SU-DHL-6 (cell line): ENCODE measurements around the gene CACNA1C.

ENCODE experiments used
- H2AFZ ChIP-seq: fragments of 200-600 bp; sonication (generic); 2 replicates; pipeline ENCODE4 v1.6.1; 2014; ENCODE audit warnings: low read depth, mild to moderate bottlenecking, moderate library complexity, mixed read lengths, antibody characterized with exemption, low read length; ENCODE audit not compliant: severe bottlenecking
- H3F3A ChIP-seq: fragments of 200-600 bp; shearing (Covaris generic); 2 replicates; pipeline ENCODE4 v1.6.0; 2016; ENCODE audit warnings: antibody characterized with exemption, mild to moderate bottlenecking; ENCODE audit not compliant: insufficient read depth
- H3K27ac ChIP-seq: fragments of 200-600 bp; sonication (generic); 2 replicates; pipeline ENCODE4 v1.5.1; 2016; ENCODE audit warnings: low read depth, mild to moderate bottlenecking, low read length, moderate library complexity, mixed read lengths
- H3K27me3 ChIP-seq: fragments of 200-600 bp; sonication (generic), shearing (Covaris generic); 2 replicates; pipeline ENCODE4 v1.6.0; 2014; ENCODE audit warnings: mild to moderate bottlenecking, low read length
- H3K36me3 ChIP-seq: fragments of 200-600 bp; sonication (generic); 2 replicates; pipeline ENCODE4 v1.6.1; 2014; ENCODE audit warnings: mild to moderate bottlenecking, low read length, mixed read lengths
- H3K4me2 ChIP-seq: fragments of 300-600, 200-600 bp; shearing (Covaris generic), sonication (generic); 2 replicates; pipeline ENCODE4 v1.6.0; 2014; ENCODE audit warnings: low read length, low read depth, mild to moderate bottlenecking; ENCODE audit not compliant: poor library complexity, severe bottlenecking
- H3K4me3 ChIP-seq: fragments of 200-600 bp; sonication (generic); 2 replicates; pipeline ENCODE4 v1.5.1; 2014; ENCODE audit warnings: antibody characterized with exemption, low read length, mild to moderate bottlenecking, mixed read lengths; ENCODE audit not compliant: insufficient read depth, poor library complexity, severe bottlenecking
- H3K79me2 ChIP-seq: fragments of 200-600 bp; sonication (generic); 2 replicates; pipeline ENCODE4 v1.6.1; 2014; ENCODE audit warnings: mild to moderate bottlenecking, low read length, moderate library complexity; ENCODE audit not compliant: insufficient read depth
- H3K9ac ChIP-seq: fragments of 200-600 bp; sonication (generic); 2 replicates; pipeline ENCODE4 v1.7.0; 2014; ENCODE audit warnings: mild to moderate bottlenecking, low read length
- H3K9me2 ChIP-seq: fragments of 200-600 bp; sonication (generic); replicated peaks from 2 replicates; pipeline ENCODE4 v1.6.1; 2014; ENCODE audit warnings: low read length; ENCODE audit not compliant: insufficient read depth
- H3K9me3 ChIP-seq: fragments of 200-600 bp; sonication (generic); 2 replicates; pipeline ENCODE4 v1.6.1; 2014; ENCODE audit warnings: low read length, mixed read lengths; ENCODE audit not compliant: insufficient read depth
- H4K20me1 ChIP-seq: fragments of 200-600 bp; sonication (generic); 2 replicates; pipeline ENCODE4 v1.6.1; 2014; ENCODE audit warnings: low read depth, mild to moderate bottlenecking, antibody characterized with exemption, low read length, moderate library complexity, mixed read lengths
- CTCF ChIP-seq: fragments of 200-600 bp; sonication (generic); IDR thresholded peaks from one replicate; pipeline ENCODE4 v1.5.1; 2017; ENCODE audit warnings: antibody characterized with exemption, mild to moderate bottlenecking, low read length, moderate library complexity; ENCODE audit not compliant: insufficient read depth, poor library complexity, severe bottlenecking
- EZH2phosphoT487 ChIP-seq: fragments of 200-600 bp; sonication (generic), shearing (Covaris generic); conservative IDR thresholded peaks from 2 replicates; pipeline ENCODE4 v1.6.1; 2018; ENCODE audit warnings: mild to moderate bottlenecking, antibody characterized with exemption, low read length, moderate library complexity, mixed read lengths

CACNA1C gene

GRCh38 chr12:2548081-2548480 lies 495.3 kb downstream of the CACNA1C start:
- no peaks in the 10 kb centered on the region for H3F3A ChIP-seq
- no peak for TF ChIP-seq EZH2phosphoT487
- TF ChIP-seq CTCF: no peak
- no peaks in the 10 kb centered on the region for H3K9me3 ChIP-seq
- H3K36me3 ChIP-seq: no peaks in the 10 kb centered on the region
- H2AFZ ChIP-seq: no peak overlapping the region
- no peaks in the 10 kb centered on the region for H3K9me2 ChIP-seq
- no peak overlapping the region for H3K9ac ChIP-seq
- no peak overlapping the region for H3K4me3 ChIP-seq
- H4K20me1 ChIP-seq: no peaks in the 10 kb centered on the region
- no peak overlapping the region for H3K4me2 ChIP-seq
- no peaks in the 10 kb centered on the region for H3K27me3 ChIP-seq
- no peaks in the 10 kb centered on the region for H3K79me2 ChIP-seq
- no peak overlapping the region for H3K27ac ChIP-seq

GRCh38 chr12:2550561-2551411 lies 498.0 kb downstream of the CACNA1C start:
- Histone ChIP-seq H3F3A (no peaks in the 10 kb centered on the region), H3K27me3 (no peaks in the 10 kb centered on the region), H3K36me3 (no peaks in the 10 kb centered on the region), H3K4me2 (no peak overlapping the region), H3K9me2 (no peaks in the 10 kb centered on the region), H3K79me2 (no peaks in the 10 kb centered on the region), H4K20me1 (no peaks in the 10 kb centered on the region), H3K27ac (no peak overlapping the region), H3K9me3 (no peaks in the 10 kb centered on the region), H3K9ac (no peak overlapping the region), H2AFZ (no peak overlapping the region), H3K4me3 (no peak overlapping the region)
- TF ChIP-seq EZH2phosphoT487 (no peak), CTCF (no peak)

GRCh38 chr12:2551412-2551900 lies 498.7 kb downstream of the CACNA1C start:
- Histone ChIP-seq H3K9me2 (no peaks in the 10 kb centered on the region), H3K9ac (no peak overlapping the region), H3K27me3 (no peaks in the 10 kb centered on the region), H3K27ac (no peak overlapping the region), H4K20me1 (no peaks in the 10 kb centered on the region), H3K79me2 (no peaks in the 10 kb centered on the region), H3K36me3 (no peaks in the 10 kb centered on the region), H3K4me3 (no peak overlapping the region), H3K4me2 (no peak overlapping the region), H3F3A (no peaks in the 10 kb centered on the region), H3K9me3 (no peaks in the 10 kb centered on the region), H2AFZ (no peak overlapping the region)
- TF ChIP-seq EZH2phosphoT487 (no peak), CTCF (no peak)
